Mesothelial cell of epicardium (in vitro differentiated cells): ENCODE data around the gene TMEM108. TPM values are rescaled to one million over a fixed set of nuclear protein-coding genes. Genes with fewer than 3 reads are reported as not detected.

Experiments used
- DNase-seq, 2 experiments: peaks; one replicate each; pipeline ENCODE4 v3.0.0; 2021; ENCODE audit warnings: low spot score in 2 of 2; ENCODE audit not compliant: unreplicated experiment in 2 of 2
- H3K27ac Mint-ChIP-seq: 2 replicates; pipeline ENCODE4 v1.8.0; 2021; ENCODE audit warnings: mixed read lengths
- H3K27me3 Mint-ChIP-seq: 2 replicates; pipeline ENCODE4 v1.8.0; 2021; ENCODE audit warnings: low read depth, mixed read lengths
- H3K36me3 Mint-ChIP-seq: 2 replicates; pipeline ENCODE4 v1.8.0; 2021; ENCODE audit warnings: mixed read lengths
- H3K4me1 Mint-ChIP-seq: 2 replicates; pipeline ENCODE4 v1.8.0; 2021; ENCODE audit warnings: mixed read lengths
- H3K4me3 Mint-ChIP-seq: 2 replicates; pipeline ENCODE4 v1.8.0; 2021; ENCODE audit warnings: mild to moderate bottlenecking, moderate library complexity, mixed read lengths
- H3K9me3 Mint-ChIP-seq: 2 replicates; pipeline ENCODE4 v1.8.0; 2021; ENCODE audit warnings: mixed read lengths
- CTCF ChIP-seq: fragments of 200-600 bp; sonication (generic); IDR thresholded peaks from one replicate; pipeline ENCODE4 v1.5.0; 2021; ENCODE audit warnings: antibody characterized with exemption; ENCODE audit not compliant: unreplicated experiment
- total RNA-seq: library from RNA; stranded (reverse); gene quantifications from 3 replicates; pipeline ENCODE4 v1.2.1, GENCODE V29; 2021

TMEM108 gene
- total RNA-seq, 1 donor from 2014 or later, result 17.3 TPM

- no peak for TF ChIP-seq CTCF
- Mint-ChIP-seq H3K4me3 (no peak overlapping the region), H3K27me3 (peaks cover 3% of the 10 kb centered on the region), H3K27ac (no peak overlapping the region), H3K4me1 (peaks cover 5% of the 10 kb centered on the region), H3K36me3 (no peaks in the 10 kb centered on the region), H3K9me3 (peaks cover 13% of the 10 kb centered on the region)
- DNase-seq, result no peak
These were observed 290.2 kb downstream of the TMEM108 start for GRCh38 chr3:133328373-133328772.

GRCh38 chr3:133329626-133330025 lies 291.4 kb downstream of the TMEM108 start:
- H3K36me3 Mint-ChIP-seq, result no peaks in the 10 kb centered on the region
- H3K27ac Mint-ChIP-seq, result no peak overlapping the region
- H3K4me1 Mint-ChIP-seq, result peaks cover 5% of the 10 kb centered on the region
- H3K9me3 Mint-ChIP-seq, result peaks cover 5% of the 10 kb centered on the region
- no peak for DNase-seq
- no peak for TF ChIP-seq CTCF
- H3K4me3 Mint-ChIP-seq, result no peak overlapping the region
- peaks cover 3% of the 10 kb centered on the region for H3K27me3 Mint-ChIP-seq

- H3K4me1 Mint-ChIP-seq, result peaks cover 5% of the 10 kb centered on the region
- H3K27ac Mint-ChIP-seq, result no peak overlapping the region
- no peak for DNase-seq
- H3K36me3 Mint-ChIP-seq, result no peaks in the 10 kb centered on the region
- H3K4me3 Mint-ChIP-seq, result no peak overlapping the region
- H3K9me3 Mint-ChIP-seq, result peaks cover 3% of the 10 kb centered on the region
- peaks cover 3% of the 10 kb centered on the region for H3K27me3 Mint-ChIP-seq
- TF ChIP-seq CTCF, result no peak
These were observed 291.9 kb downstream of the TMEM108 start for GRCh38 chr3:133330065-133330464.

GRCh38 chr3:133330522-133330921 lies 292.3 kb downstream of the TMEM108 start:
- Mint-ChIP-seq H3K9me3 (peaks cover 3% of the 10 kb centered on the region), H3K4me1 (peaks cover 5% of the 10 kb centered on the region), H3K36me3 (no peaks in the 10 kb centered on the region), H3K27ac (no peak overlapping the region), H3K27me3 (peaks cover 3% of the 10 kb centered on the region), H3K4me3 (no peak overlapping the region)
- DNase-seq, result no peak
- TF ChIP-seq CTCF, result no peak

GRCh38 chr3:133354721-133355120 lies 316.5 kb downstream of the TMEM108 start:
- Mint-ChIP-seq H3K9me3 (peaks cover 19% of the 10 kb centered on the region), H3K27me3 (peaks cover 15% of the 10 kb centered on the region), H3K27ac (no peak overlapping the region), H3K4me3 (no peak overlapping the region), H3K4me1 (no peaks in the 10 kb centered on the region), H3K36me3 (no peaks in the 10 kb centered on the region)
- TF ChIP-seq CTCF, result no peak
- DNase-seq, result no peak

GRCh38 chr3:133360476-133360875 lies 322.3 kb downstream of the TMEM108 start:
- peaks cover 19% of the 10 kb centered on the region for H3K9me3 Mint-ChIP-seq
- H3K27ac Mint-ChIP-seq, result no peak overlapping the region
- H3K4me3 Mint-ChIP-seq, result no peak overlapping the region
- no peaks in the 10 kb centered on the region for H3K4me1 Mint-ChIP-seq
- H3K27me3 Mint-ChIP-seq, result peaks cover 11% of the 10 kb centered on the region
- no peaks in the 10 kb centered on the region for H3K36me3 Mint-ChIP-seq
- TF ChIP-seq CTCF, result no peak
- no peak for DNase-seq
